Body of pancreas (tissue), 4 donors: ENCODE measurements around the gene PSKH1. TPM values are rescaled to one million over a fixed set of nuclear protein-coding genes. Genes with fewer than 3 reads are reported as not detected.

Source experiments
- ATAC-seq: fragments of 150-250 bp; one replicate; pipeline ENCODE4 v1.9.1; 2016
- DNase-seq, 4 donors: peaks; one replicate each; pipeline ENCODE4 v3.0.0-alpha.2; 2019
- H3K27ac ChIP-seq, 4 donors: fragments of 200-600 bp; sonication (generic); 1 replicate in 3 of 4; 2 replicates in 1 of 4; pipeline versions ENCODE4 v1.5.1 to v1.6.1; 2016 to 2019; ENCODE audit warnings: mild to moderate bottlenecking in 1 of 4, mixed read lengths in 1 of 4, moderate library complexity in 1 of 4
- H3K27me3 ChIP-seq, 2 donors: fragments of 200-600 bp; sonication (generic); one replicate each; pipeline ENCODE4 v1.6.0; 2016; ENCODE audit warnings: mild to moderate bottlenecking in 1 of 2
- H3K36me3 ChIP-seq, 2 donors: fragments of 200-600 bp; sonication (generic); replicated peaks in 1 of 2; 2 replicates each; pipeline ENCODE4 v1.5.1; 2016; ENCODE audit warnings: low read depth in 2 of 2; ENCODE audit not compliant: insufficient read depth in 1 of 2
- H3K4me1 ChIP-seq: fragments of 200-600 bp; sonication (generic); one replicate; pipeline ENCODE4 v1.6.0; 2016
- H3K4me3 ChIP-seq, 2 donors: fragments of 200-600 bp; sonication (generic); 1 replicate in 1 of 2; 2 replicates in 1 of 2; pipeline ENCODE4 v1.5.1; 2016 to 2019
- H3K9me3 ChIP-seq, 3 donors: fragments of 200-600 bp; sonication (generic); 1 replicate in 2 of 3; 2 replicates in 1 of 3; pipeline ENCODE4 v1.5.1; 2016
- CTCF ChIP-seq, 7 experiments: fragments of 450-650 bp in 4 of 7; fragments of 200-600 bp in 3 of 7; sonication (generic) in 3 of 7; IDR thresholded peaks; one replicate each; pipeline ENCODE4 v1.5.1; 2016 to 2019; ENCODE audit warnings: antibody characterized with exemption in 7 of 7
- POLR2A ChIP-seq, 3 donors: fragments of 450-650 bp; IDR thresholded peaks; one replicate each; pipeline ENCODE4 v1.6.1; 2016; ENCODE audit warnings: antibody characterized with exemption in 3 of 3, mild to moderate bottlenecking in 2 of 3
- WGBS, 2 donors: methylation state at CpG; one replicate each; pipeline ENCODE4 v1.1.5; 2017; 5-methylcytosine and 5-hydroxymethylcytosine counted together
- intact Hi-C: fragments of 100-400 bp; cut with DNase I; formaldehyde crosslinking; loops from one replicate; pipeline ENCODE4 v1.15.1; 2023
- total RNA-seq, 2 donors: library from RNA; depleted of rRNA; stranded (reverse); fragments of >200 nt; gene quantifications; one replicate each; pipeline ENCODE4 v1.1.0, GENCODE V29; 2016

PSKH1 gene
- total RNA-seq, 2 donors from 2014 or later = 15.0 to 16.8 TPM

DNA sequence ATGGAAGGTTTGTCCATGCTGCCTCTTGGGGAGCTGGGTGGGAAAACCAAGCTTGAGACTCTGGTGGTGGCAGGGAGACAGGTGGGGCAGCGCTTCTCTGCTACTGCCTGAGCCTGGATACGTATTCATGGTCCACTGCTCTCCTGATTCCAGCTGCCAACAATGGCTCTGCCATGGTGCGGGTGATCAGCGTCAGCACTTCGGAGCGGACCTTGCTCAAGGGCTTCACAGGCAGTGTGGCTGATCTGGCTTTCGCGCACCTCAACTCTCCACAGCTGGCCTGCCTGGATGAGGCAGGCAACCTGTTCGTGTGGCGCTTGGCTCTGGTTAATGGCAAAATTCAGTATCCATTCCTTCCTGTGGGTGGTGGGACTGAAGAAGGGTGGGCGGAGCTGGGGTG, 16.0 kb upstream of the PSKH1 start:
- no peak overlapping the region for H3K4me3 ChIP-seq
- H3K9me3 ChIP-seq = no peaks in the 10 kb centered on the region
- WGBS, 2 donors = 92 to 100% methylated on average over 1 to 11 of the region's 11 CpGs
- no peak for ATAC-seq
- TF ChIP-seq POLR2A (IDR thresholded peaks at IDR 0.05) (no peak), CTCF (IDR thresholded peaks at IDR 0.05) (no peak)
- peaks cover 25% of the 10 kb centered on the region for H3K4me1 ChIP-seq
- no peaks in the 10 kb centered on the region for H3K27me3 ChIP-seq
- intact Hi-C loops = no loop called here
- DNase-seq = no peak
- H3K27ac ChIP-seq = no peak overlapping the region
- peaks cover 21 to 41% of the 10 kb centered on the region in 2 donors for H3K36me3 ChIP-seq

- H3K4me3 ChIP-seq = no peak overlapping the region
- no peak for ATAC-seq
- no peak overlapping the region for H3K27ac ChIP-seq
- H3K27me3 ChIP-seq = no peaks in the 10 kb centered on the region
- intact Hi-C loops = no loop called here
- 81 to 82% methylated on average over 5 to 6 of the region's 6 CpGs for WGBS, 2 donors
- TF ChIP-seq CTCF (IDR thresholded peaks at IDR 0.05) = no peak
- no peak for TF ChIP-seq POLR2A (IDR thresholded peaks at IDR 0.05)
- no peak for DNase-seq
- peaks cover 21 to 46% of the 10 kb centered on the region in 2 donors for H3K36me3 ChIP-seq
- no peaks in the 10 kb centered on the region for H3K9me3 ChIP-seq
- H3K4me1 ChIP-seq = peaks cover 20% of the 10 kb centered on the region
These were observed 14.8 kb upstream of the PSKH1 start for GRCh38 chr16:67878232-67878631.

DNA sequence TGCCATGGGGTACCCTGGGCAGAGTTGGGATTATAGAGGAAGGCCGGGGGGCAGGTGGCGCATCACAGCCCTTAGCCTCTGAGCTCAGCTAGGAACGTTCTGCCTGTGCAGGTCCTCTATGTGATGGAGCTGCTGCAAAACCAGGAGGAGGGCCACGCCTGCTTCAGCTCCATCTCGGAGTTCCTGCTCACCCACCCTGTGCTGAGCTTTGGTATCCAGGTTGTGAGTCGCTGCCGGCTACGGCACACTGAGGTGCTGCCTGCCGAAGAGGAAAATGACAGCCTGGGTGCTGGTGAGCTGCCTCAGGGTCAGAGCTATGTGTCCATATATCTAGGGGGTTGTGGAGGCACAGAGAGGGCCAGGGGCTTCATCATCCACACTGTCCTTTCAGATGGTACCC, 14.2 kb upstream of the PSKH1 start:
- intact Hi-C loops = no loop called here
- Histone ChIP-seq H3K4me3 (no peak overlapping the region), H3K27me3 (no peaks in the 10 kb centered on the region), H3K36me3 (peaks cover 21 to 46% of the 10 kb centered on the region in 2 donors), H3K27ac (no peak overlapping the region), H3K4me1 (peaks cover 16% of the 10 kb centered on the region), H3K9me3 (no peaks in the 10 kb centered on the region)
- DNase-seq (no peak), ATAC-seq (no peak)
- WGBS, 2 donors = 95 to 100% methylated on average over 2 to 9 of the region's 9 CpGs
- no peak for TF ChIP-seq CTCF (IDR thresholded peaks at IDR 0.05)
- TF ChIP-seq POLR2A (IDR thresholded peaks at IDR 0.05) = no peak

- Histone ChIP-seq H3K4me3 (no peak overlapping the region), H3K36me3 (peaks cover 21 to 46% of the 10 kb centered on the region in 2 donors), H3K27ac (no peak overlapping the region), H3K27me3 (no peaks in the 10 kb centered on the region), H3K4me1 (peaks cover 10% of the 10 kb centered on the region), H3K9me3 (no peaks in the 10 kb centered on the region)
- intact Hi-C loops = no loop called here
- TF ChIP-seq POLR2A (IDR thresholded peaks at IDR 0.05) (no peak), CTCF (IDR thresholded peaks at IDR 0.05) (no peak)
- DNase-seq (no peak), ATAC-seq (no peak)
- WGBS, 2 donors = 82 to 88% methylated on average over 2 to 12 of the region's 12 CpGs
These were observed 13.6 kb upstream of the PSKH1 start for GRCh38 chr16:67879462-67879861.

GRCh38 chr16:67879936-67880335, 13.1 kb upstream of the PSKH1 start:
- WGBS, 2 donors = 58 to 91% methylated on average over 2 to 5 of the region's 5 CpGs
- H3K36me3 ChIP-seq = peaks cover 21 to 46% of the 10 kb centered on the region in 2 donors
- H3K27ac ChIP-seq = no peak overlapping the region
- TF ChIP-seq POLR2A (IDR thresholded peaks at IDR 0.05) (no peak), CTCF (IDR thresholded peaks at IDR 0.05) (no peak)
- no peak for ATAC-seq
- no peak overlapping the region for H3K4me3 ChIP-seq
- peaks cover 5% of the 10 kb centered on the region for H3K4me1 ChIP-seq
- no peaks in the 10 kb centered on the region for H3K27me3 ChIP-seq
- DNase-seq = no peak
- H3K9me3 ChIP-seq = no peaks in the 10 kb centered on the region
- intact Hi-C loops = loop anchor here (5.0 kb wide), 1 partner anchor 42 kb away; no protein-coding TSS in a partner anchor
